Effector CD4-positive, alpha-beta T cell (primary cell): ENCODE results near the gene THBS4. TPM values are rescaled to one million over a fixed set of nuclear protein-coding genes. Genes with fewer than 3 reads are reported as not detected.

Experiments
- DNase-seq: peaks from one replicate; pipeline ENCODE4 v3.0.0-alpha.2; 2020
- total RNA-seq: gene quantifications from one replicate; lab custom pipeline; 2026; lab: John Stamatoyannopoulos, UW

The THBS4 gene
- not detected for total RNA-seq

DNA sequence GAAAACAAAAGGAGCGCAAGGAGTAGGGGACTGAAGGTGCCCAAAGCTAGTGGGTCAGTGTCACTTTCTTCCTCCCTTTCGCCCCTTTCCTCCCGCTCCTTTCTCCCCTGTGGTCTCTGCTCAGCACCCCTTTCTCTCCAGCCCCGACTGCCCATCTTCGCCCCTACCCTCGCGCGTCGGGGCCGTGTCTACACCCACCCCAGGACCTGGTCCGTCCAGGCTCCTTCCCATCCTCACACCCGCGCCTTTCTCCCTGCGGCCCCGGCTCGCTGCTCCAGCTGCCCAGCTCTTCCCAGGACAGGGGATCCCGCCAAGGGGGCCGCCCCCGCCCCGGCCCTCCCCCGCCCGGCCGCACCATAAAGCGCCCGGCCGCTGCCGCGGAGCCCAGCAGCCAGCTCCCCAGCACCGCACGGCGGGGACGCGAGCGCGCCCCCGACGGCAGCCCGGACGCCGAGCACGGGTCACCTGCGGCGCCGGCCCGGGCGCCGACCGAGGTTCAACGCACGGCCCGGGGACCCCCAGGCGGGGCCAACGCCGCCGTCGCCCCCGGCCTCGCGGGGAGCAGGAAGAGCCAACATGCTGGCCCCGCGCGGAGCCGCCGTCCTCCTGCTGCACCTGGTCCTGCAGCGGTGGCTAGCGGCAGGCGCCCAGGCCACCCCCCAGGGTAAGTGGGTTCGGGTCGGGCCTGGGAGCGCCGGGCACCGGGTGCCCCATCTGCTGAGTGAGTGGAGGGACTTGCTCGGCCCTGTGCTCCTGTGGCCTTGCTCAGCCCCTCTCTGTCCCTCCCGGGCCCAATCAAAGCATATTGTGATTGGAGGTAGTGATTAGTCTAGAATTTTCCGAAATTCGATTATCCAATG lies at the start of gene THBS4:
Gene THBS4 (plus strand): TSS at position 387 of the 860 bp plus-strand sequence. CDS start 190 bp downstream, at position 577.
- no peak for DNase-seq

DNA sequence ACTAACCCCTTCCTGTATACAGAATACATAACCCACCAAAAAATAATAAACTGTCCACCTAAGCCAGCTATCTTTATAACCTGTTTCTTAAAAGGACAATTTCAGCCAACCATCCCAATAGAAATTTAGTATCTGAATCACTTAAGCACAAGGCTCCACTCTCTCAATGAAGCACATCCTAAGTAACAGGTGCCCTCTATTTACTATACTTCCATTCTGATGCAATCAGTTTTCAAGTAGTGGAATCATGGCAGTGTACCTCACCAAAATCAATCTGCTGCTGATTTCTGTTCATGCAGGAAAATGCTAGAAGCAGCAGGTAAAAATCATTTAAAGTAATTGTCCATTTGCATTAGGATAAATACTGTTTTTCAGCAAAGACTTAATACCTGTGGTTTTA lies 48.9 kb upstream of the THBS4 start:
- DNase-seq = no peak

DNA sequence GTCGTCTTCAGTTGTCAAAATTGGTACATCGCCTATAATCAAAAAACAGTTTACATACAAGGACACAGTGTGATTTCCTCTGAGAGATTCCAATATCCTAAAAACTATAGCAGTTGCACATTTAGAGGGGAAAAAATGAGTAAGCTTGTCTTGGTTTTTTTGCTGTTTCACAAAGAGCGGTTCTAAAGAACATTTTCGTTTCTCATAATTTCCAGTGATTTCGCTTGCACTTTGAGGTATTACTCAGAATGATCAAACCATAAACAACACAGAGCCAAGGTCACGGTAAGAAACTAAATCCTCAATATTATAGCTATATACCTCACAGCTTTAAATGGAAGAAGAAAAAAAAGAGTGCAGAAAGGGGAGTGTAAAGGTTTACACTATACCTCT lies 44.9 kb upstream of the THBS4 start:
- no peak for DNase-seq

DNA sequence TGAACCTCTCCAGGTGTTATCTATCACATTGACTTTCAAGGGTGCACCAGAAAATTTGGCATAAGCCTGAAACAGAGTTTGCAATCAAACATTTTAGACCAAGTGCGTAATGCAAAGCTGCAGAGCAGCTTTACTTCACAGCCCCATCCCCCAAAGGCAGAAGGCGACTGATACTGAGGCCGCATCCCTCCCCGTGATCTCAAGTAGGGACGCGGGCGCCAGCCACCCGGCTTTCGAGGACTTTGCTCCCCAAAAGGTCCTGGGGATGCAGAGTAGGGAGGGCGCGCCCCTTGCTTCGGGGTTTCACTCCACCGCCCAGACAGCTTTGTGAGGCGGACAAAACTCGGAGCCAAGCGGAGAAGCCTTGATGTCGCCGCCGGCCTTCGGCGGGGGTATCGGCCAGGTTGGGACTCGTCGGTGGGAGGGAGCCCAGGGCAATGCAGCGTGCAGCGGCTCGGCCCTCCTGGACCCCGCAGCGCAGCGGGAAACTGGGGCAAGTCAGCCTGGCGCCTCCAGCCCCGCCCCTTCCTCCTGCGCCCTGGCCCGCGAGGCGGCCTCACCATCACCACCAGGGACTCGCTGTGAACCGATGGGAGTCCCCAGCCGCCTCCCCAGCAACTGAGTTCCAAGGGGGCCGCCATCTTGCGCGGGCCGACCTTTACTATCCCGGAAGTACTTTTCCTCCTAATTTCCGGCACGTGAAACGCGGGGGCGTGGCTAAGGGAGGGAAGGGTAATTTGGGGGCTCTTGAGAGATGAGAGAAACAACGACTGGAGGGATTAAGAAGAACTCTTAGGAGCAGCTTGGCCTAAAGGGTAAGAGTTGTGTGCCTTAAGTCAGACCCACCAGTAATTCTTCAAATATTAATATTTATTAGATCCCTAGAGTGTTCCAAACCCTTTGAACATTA lies 44.3 kb upstream of the THBS4 start, which contains the start of gene MTX3:
Gene MTX3 (minus strand): TSS at position 665 of the 910 bp plus-strand sequence. CDS start 24 bp downstream, at position 641.
- peak; percentile 76 for DNase-seq

DNA sequence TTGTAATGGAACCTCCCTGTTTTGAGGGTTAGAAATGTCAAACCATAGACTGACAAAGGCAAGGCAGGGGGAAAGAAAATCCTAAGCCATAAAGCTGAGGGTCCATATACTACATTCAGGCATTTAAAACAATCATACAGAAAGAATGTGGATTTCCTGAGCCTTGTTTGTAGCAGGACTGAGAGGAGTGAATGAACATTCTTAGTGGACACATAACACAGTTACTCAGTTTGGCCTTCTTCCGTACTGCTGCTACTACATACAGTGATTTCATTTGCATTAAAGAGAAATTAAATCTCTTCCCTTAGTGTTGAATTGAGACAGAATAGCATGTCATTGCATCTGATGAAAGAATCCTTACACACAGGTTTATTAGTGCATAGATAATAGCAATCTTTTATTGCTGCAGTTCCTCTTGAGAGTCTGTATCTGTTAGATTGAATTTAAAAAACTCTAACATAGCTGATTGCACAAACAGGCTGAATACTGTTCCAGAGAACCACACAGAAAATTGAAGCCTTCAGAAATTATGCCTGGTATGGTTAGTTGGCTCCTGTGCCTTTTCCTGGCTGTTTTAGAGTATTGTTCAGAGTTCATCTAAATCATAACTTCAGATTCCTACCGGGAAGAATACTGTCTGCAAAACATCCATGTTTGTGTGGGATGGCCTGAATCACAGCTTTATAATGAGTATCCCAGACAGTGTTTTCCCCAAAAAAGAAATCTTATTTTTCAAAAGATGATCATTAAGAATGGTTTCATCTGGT lies 42.1 kb upstream of the THBS4 start:
- no peak for DNase-seq

DNA sequence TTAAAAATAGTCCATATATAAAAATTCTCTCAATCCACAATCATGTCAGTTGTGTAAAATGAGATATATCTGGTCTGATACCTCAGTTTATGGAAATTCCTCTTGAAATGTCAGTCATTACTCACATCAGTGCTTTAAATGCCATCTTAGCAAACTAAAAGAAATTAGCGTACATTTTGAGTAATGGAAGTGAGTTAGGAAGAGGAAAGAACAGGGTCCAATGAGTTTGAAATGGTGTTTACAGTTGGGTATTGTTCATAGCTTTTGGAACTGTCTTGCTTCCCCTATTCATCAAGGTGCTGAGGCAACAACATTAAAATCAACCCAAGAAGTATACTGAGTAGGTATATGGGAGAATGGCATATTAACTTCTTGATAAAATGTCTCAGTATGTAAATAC lies 35.4 kb upstream of the THBS4 start:
- DNase-seq = no peak

DNA sequence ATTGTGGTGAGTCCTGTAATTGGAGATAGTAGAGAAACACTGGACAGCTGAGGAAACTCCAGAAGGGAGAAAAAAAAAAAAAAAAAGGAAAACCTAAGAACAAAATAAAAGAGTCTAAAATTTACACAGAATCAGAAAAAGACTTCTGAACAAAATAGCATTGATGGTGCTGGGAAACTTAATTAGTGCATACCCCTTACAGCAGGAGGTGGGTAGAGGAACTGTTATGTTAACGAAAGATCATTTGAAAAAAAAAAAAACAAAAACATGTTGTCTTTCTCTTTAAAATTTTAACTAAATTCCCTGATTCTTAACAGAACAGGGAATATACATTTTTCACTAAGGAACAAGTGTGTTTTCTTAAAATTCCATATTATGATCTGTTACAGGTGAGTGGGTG lies 32.5 kb upstream of the THBS4 start:
- no peak for DNase-seq

DNA sequence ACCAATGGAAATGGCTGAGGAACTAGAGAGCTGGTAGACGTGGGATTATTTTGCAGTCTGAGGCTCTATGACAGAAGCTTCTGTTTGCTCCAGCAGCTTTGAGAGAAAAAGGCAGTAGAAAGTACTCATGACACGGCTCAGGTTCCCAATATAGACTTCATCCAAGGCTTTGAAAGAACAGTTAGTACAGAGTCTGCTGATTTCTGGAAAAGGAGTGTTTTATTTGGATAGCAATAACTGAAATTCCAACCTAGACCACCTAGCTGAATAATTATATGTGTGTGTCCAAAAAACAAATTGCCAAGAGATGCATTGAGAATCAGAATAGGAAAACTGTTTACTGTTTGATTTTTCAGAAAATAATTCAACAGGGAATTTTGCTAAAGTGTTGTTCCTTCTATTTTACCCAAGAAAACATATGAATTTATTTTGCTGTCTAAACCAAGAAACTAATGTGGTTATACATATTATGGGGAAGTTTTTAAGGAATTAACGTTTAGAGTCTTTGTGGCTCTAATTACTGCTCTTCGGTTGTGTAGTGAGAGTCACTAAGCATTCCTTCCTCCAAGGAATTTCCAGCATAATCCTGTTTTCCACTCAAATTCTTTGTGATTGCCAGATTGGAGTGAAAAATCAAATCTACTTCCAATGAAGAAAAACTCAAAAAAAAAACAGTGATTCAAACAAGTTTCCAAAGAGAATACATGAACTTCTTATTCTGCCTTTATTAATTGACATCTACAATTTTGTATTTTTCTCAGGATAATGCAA lies 26.0 kb upstream of the THBS4 start:
- no peak for DNase-seq

DNA sequence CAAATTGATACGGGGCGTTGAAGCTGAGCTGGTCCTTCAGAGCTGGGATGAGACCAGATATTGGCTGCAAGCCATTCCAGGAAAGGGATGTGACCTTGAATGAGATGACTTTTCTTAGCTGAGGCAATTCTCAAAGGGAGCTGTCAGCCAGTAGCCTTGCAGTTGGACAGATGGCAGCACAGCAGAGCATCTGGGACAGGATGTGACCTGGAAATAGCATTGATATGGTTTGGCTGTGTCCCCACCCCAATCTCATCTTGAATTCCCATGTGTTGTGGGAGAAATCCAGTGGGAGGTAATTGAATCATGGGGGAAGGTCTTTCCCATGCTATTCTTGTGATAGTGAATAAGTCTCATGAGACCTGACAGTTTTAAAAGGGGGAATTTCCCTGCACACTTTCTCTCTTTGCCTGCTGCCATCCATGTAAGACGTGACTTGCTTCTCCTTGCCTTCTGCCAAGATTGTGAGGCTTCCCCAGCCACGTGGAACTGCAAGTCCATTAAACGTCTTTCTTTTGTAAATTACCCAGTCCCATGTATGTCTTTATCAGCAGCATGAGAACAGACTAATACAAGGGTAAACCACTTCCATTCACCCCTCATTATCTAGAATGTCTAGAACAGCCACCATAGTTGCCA lies 24.3 kb upstream of the THBS4 start:
- no peak for DNase-seq

DNA sequence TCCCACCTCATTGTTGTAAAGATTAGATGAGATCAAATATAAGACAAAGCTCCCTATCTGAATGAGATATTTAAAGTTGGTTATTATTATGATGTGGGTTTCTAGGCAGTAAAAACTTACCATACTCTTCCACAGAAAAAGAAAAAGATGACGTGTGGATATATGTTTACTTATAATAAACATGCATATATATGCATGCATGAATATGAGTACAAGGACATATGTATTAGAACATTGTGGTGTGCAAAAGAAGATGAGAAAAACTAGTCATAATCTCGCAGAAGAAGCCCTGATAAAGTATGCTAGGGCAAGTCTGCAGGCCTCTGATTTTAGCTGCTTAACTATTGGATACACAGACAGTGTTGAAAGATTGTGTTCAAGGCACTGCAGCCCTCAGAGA lies 10.1 kb upstream of the THBS4 start:
- no peak for DNase-seq

DNA sequence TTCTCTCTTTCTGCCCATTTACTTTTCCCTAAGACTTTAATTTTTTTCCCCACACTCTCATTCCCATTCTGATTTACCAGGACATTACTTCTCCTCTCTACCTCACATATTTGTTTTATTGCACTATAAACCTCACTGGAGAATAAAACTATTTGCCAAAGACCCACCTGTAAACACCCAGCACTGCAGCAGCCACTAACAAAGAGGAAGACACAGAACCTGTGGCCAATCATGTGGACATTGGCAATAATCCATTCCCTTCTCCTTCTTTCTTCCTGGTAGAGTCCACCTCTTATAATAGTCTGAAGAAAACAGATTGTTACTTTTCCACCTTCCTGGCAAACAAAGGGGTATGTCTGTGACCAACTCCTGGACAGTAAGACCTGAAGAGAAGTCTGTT lies 8.3 kb upstream of the THBS4 start:
- DNase-seq = no peak

DNA sequence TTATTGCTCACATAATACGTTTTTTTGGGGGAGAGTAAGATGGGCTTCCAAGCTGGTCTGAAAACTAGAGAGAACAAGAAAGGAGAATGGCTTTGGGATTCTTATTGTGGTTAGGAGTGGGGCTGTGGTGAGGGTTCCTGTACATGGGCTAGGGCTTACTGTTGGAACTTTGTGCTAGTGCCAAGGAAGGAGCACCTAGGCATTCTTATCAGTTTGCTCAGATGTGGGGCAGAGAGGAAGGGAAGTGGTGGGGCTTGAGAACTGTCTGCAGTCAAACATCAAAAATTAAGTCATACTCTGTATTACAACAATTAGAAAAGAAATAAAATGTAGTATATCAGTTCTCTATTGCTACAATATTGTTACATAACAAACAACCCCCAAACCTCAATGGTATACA lies 4.0 kb upstream of the THBS4 start:
- no peak for DNase-seq

DNA sequence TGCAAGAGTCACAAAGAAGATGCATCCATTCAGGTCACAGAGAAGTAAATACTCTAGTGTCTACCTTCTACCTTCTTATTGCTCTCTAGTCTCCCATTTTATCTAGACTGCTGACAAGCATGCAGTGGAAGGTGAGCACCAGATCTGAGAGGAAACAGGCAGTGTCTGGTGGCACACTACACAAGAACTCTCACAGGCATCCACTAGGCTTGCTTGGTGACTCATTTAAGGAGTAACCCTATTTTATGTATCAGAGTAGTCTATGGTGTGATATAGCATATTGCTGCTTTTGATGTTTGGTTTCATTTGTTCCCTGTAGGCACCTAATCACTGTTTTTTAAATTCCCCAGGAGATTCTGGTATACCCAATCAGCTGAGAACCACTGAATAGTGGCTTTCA lies 1.6 kb upstream of the THBS4 start:
- no peak for DNase-seq

DNA sequence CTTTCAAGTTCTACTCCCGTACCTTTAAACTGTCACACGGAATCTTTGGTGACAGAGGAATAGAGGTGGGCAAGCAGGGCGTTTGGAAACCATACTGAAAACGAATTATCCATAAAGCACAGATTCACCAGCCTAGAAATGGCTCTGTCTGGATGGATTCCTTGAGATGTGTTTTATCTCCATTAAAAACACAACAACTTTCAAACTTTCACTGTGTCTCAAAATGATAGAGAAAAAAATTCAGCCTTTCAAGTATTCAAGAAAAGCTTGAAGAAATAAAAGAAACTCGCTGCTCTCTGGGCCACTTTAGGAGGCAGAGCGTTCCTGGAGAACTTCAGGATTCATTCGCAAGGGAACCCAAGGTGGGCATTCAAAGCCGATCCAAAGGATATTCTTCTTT lies 589 bp upstream of the THBS4 start:
- no peak for DNase-seq

DNA sequence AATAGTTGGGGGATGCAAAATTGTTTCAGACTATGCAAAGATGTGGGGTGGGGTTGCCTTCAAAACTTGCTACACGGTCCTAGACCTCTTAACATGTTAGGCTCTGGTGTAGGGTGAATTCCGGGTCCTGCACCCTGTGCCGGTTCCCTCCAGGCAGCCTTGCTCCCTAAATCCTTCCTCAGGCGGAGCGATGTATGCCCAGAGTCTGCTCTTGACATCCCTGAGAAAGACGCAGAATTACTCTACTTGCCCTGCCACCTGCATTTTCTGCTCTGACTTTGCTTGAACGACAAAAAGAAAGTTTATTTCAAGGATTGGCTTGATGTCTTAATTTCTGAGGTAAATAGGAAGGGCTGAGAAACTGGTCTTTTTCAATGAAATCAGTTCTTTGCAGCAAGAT lies 691 bp downstream of the THBS4 start:
- DNase-seq = no peak

DNA sequence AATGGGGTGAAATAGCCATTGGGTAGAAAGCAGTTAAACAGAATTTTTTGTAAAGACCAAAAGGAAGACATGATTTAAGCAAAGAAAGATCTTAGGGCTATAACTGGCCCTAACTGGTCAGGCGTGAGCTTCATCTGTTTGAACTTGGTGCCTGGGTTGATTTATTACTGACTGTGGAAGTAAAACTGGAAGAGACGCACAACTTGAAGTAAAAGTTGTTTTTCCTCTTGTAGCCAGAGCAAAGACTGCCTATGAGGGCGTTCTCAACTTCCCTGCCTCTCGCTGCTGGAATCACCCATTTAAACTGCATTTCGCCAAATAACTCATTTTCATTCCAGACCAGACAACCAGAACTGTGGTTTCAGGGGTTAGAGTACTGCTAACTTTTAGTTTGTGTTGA lies 1.5 kb downstream of the THBS4 start:
- DNase-seq = no peak

DNA sequence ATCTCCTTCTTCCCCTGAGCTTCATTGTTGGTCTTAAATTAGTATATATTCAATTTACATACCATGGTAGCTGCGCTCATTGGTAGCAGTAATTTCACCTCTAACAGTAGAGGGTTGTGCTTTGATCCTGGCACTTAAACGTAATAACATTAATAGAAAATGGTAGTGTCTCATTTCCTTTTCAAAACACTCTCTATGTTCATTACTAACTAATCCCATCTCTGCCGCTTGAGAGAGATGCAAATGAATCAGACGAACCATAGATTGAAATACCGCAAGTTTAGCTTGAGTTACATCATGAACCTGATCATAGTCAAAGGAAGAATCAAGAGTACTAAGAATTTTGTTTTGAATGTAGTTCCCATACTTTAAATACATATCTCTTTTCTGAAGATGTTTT lies 2.2 kb downstream of the THBS4 start:
- no peak for DNase-seq

DNA sequence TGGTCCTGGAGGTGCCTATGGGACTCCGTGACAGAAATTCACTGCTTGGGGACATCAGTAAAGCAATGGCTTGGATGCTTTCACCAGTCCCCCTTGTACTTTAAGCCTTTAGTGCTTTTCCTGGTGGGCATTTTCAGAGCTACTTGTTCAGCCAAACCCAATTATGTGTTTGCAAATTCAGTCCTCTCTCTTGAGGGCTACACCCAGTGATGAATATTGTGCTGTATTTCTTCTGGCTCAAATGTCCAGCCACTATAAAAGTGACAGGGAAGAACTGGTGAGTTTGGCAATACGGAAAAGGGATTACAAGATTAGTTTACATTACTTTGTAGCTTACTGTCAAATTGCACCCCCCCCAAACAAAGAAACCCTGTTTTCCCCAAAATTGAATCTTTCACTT lies 4.5 kb downstream of the THBS4 start:
- DNase-seq = no peak

DNA sequence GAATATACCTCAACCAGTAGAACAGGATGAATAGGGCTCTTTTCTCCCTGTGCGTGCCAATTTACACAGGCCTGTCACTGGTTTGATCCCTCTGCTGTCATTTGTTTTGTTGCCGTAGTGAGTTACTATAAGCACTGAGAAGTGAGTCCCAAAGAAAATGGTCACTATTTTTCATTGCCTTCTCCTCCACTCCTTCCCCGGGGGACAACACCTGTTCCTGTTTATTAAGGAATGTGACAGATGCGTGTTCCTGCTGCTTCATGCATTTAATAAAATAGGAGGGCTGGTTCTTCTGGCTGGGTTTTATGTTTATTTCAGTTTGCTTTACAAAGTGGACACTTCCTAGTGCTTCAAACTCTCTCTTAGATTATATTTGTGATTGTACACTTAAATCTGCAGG lies 6.4 kb downstream of the THBS4 start:
- no peak for DNase-seq

DNA sequence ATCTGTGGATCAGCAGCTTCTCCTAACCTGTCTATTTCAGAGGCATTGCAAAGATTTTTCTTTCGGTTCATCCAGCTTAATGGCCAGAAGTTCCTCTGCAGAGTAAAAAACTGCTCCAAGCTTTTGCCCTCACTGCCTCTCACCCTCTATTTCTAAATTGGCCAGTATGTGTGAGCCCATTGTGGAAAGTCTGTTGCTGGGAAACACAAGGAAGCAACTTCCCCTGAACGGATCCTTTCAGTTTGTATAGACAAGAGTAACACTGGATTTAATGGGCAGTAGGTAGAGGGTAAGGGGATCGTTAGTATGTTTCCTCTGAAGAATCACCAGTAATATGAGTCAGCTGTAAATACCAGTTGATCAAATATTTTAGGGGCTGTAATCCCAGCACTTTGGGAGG lies 7.2 kb downstream of the THBS4 start:
- no peak for DNase-seq

DNA sequence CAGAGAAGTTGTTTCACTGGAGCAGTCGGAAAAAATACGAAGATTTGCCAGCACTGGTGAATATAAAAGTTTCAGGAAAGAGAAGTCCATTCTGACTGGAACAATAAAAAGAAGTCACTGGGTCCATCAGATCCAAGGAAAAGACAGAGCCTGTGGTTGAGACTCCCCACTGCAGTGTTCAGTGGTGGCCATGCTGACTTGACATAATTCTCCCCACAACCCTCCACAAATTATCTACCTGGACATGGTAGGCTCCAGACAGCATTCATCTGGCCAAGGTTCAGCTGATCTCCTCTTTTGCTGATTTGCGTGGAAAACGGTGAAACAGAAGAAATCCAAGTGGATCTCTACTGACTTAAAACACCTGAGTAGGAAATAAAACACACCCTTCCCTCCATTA lies 8.0 kb downstream of the THBS4 start:
- no peak for DNase-seq
